Pancreas (tissue), 10 donors: ENCODE data around the gene COG6. TPM values are rescaled to one million over a fixed set of nuclear protein-coding genes. Genes with fewer than 3 reads are reported as not detected.

Source experiments
- ATAC-seq, 4 donors: fragments of 200-7000 bp; cut with Tn5 transposase; one replicate each; pipeline versions ENCODE4 v1.8.0 to v1.9.1; 2020; ENCODE audit warnings: mild to moderate bottlenecking in 4 of 4, moderate library complexity in 4 of 4
- DNase-seq, 6 donors: peaks; one replicate each; pipeline ENCODE4 v3.0.0-alpha.2; 2020
- FAIRE-seq: peaks from 2 replicates; lab custom pipeline; 2012; peaks lifted over from hg19 to GRCh38; lab: Jason Lieb, UNC
- H3K27ac ChIP-seq, 4 donors: fragments of 200-600 bp; sonication (generic); 1 replicate in 3 of 4; 2 replicates in 1 of 4; pipeline versions ENCODE4 v1.5.0 to v1.8.0; 2020
- H3K27me3 ChIP-seq, 4 donors: fragments of 200-600 bp; one replicate each; pipeline ENCODE4 v1.8.0; 2021
- H3K36me3 ChIP-seq, 3 donors: fragments of 200-600 bp; sonication (generic) in 1 of 3; one replicate each; pipeline versions ENCODE4 v1.5.0 to v1.8.0; 2020 to 2021
- H3K4me1 ChIP-seq, 3 donors: fragments of 200-600 bp; one replicate each; pipeline ENCODE4 v1.8.0; 2021
- H3K4me3 ChIP-seq, 4 donors: fragments of 200-600 bp; sonication (generic) in 2 of 4; one replicate each; pipeline versions ENCODE4 v1.5.0 to v1.8.0; 2020 to 2021
- H3K9me3 ChIP-seq, 4 donors: fragments of 200-600 bp; one replicate each; pipeline ENCODE4 v1.8.0; 2021
- CTCF ChIP-seq, 4 donors: fragments of 200-600 bp; sonication (generic) in 3 of 4; IDR thresholded peaks; one replicate each; pipeline versions ENCODE4 v1.5.0 to v1.8.0; 2021; ENCODE audit warnings: antibody characterized with exemption in 4 of 4
- WGBS, 2 donors: extraction: QIAGEN DNeasy Blood & Tissue Kit; methylation state at CpG; one replicate each; pipeline ENCODE4 v1.1.7; 2013; 5-methylcytosine and 5-hydroxymethylcytosine counted together
- intact Hi-C, 3 donors: fragments of 100-400 bp; cut with DNase I; formaldehyde crosslinking; loops; one replicate each; pipeline versions ENCODE4 v1.11.1 to v1.14.2; 2022
- polyA plus RNA-seq, 2 donors: library from polyadenylated mRNA; stranded (reverse); fragments of 200-250 nt; gene quantifications; one replicate each; pipeline ENCODE4 v1.2.3, GENCODE V29; 2013
- total RNA-seq, 6 donors: library from RNA; stranded (reverse); fragmentation: NEBNext Ultra II Directional in 4 of 6; extraction: Animal tissue kit (Norgen Biotek cat#: 25700) in 4 of 6; gene quantifications; one replicate each; pipeline versions ENCODE4 v1.2.1 to v1.2.4, GENCODE V29; 2021 to 2023
- donor health status: healthy with polysubstance abuse.
- donor health status: DM: no; HTN: no; CAD: no; lungs with moderate emphysema.
- donor health status: DM: no; HTN: no; CAD: no.
- donor health status: control.
- donor health status: control.
- donor health status: Bipolar disorder and iron deficiency.
- donor health status: DM: yes; HTN: yes; CAD: no.
- donor health status: DM: no; HTN: no; CAD: no.
- donor health status: DM: no; HTN: no; CAD: no.
- donor health status: DM: yes; HTN: yes; CAD: no.

Gene COG6
- total and polyA plus RNA-seq, 8 donors: 6.7 to 30.7 (median 25.9) TPM

DNA sequence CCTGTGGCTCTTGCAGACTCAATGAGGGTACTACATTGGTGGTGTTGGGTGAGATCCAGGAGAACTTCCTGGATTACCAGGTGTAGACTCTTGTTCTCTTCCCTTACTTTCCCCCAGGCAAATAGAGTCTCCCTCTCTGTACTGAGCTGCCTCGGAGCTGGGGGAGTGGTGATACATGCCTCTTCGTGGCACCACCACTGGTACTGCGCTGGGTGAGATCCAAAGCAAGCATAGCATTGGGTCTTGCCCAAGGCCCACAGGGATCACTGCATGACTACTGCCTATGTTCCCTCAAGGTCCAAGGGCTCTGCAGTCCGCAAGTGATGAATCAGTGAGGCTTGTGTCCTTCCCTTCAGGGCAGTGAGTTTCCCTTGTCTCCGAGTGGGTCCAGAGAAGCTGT is 81.6 kb downstream of the COG6 start:
- no peak for DNase-seq
- no peak for TF ChIP-seq CTCF (IDR thresholded peaks at IDR 0.05)
- peaks cover 0 to 24% (median 5%) of the 10 kb centered on the region in 3 donors for H3K36me3 ChIP-seq

GRCh38 chr13:39740761-39741160 is 85.3 kb downstream of the COG6 start:
- Histone ChIP-seq H3K36me3 (peaks cover 0 to 19% (median 0%) of the 10 kb centered on the region in 3 donors), H3K27ac (no peak overlapping the region), H3K4me1 (no peaks in the 10 kb centered on the region), H3K27me3 (no peaks in the 10 kb centered on the region), H3K4me3 (no peak overlapping the region), H3K9me3 (no peaks in the 10 kb centered on the region)
- intact Hi-C loops: no loop called here
- 97% methylated on average over 3 of the region's 3 CpGs for WGBS, 2 donors
- FAIRE-seq: no peak
- TF ChIP-seq CTCF (IDR thresholded peaks at IDR 0.05): no peak
- ATAC-seq: no peak
- no peak for DNase-seq

More for the DNA sequence above, 81.6 kb downstream of the COG6 start:
- Histone ChIP-seq H3K27me3 (no peaks in the 10 kb centered on the region), H3K4me1 (no peaks in the 10 kb centered on the region), H3K4me3 (no peak overlapping the region), H3K27ac (no peak overlapping the region), H3K9me3 (no peaks in the 10 kb centered on the region)
- ATAC-seq: no peak
- WGBS, 2 donors: 96% methylated on average over 5 of the region's 5 CpGs
- FAIRE-seq: no peak
- intact Hi-C loops: no loop called here

DNA sequence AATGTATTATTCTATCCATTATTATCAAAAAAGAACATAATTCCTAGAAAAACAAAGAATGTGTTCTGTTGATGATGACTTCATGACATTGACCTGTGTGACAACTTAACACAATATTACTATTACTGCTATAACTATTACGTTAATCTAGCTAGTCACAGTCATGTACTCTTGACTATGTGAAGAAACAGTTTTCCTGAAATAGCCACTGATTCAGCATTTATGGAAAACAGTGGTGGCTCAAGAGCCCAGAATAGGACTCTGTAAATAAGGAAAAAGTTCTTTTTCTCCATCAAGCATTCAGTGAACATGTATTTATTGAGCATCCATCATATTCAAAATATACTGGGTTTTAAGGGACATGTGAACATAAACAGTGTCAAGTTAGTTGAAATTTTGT is 93.5 kb downstream of the COG6 start:
- no peak for ATAC-seq
- Histone ChIP-seq H3K36me3 (no peaks in the 10 kb centered on the region), H3K27me3 (no peaks in the 10 kb centered on the region), H3K9me3 (no peaks in the 10 kb centered on the region), H3K4me1 (no peaks in the 10 kb centered on the region), H3K27ac (no peak overlapping the region), H3K4me3 (no peak overlapping the region)
- DNase-seq: no peak
- WGBS, 2 donors: 43 to 44% methylated on average over 1 of the region's 1 CpG
- no peak for FAIRE-seq
- intact Hi-C loops: no loop called here
- TF ChIP-seq CTCF (IDR thresholded peaks at IDR 0.05): no peak

DNA sequence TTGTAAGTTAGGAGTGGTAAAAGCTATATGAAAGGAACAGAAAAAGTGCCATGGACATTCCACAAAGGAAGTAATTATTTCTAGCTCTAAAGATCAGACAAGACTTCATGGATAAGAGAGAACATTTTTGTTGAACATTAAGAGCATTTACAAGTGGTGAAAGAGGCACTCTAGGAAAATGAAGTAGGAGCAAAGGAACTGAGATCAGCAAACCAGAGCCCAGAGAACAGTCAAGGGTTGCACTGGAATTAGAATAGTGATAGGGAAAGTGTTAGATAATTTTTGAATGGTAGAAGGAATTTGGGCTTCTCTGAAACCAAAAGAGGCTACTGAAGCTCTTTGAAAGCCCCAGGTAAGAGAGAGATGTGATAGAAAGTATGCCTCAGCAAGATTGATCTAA is 94.1 kb downstream of the COG6 start:
- no peak for ATAC-seq
- H3K27me3 ChIP-seq: no peaks in the 10 kb centered on the region
- H3K9me3 ChIP-seq: no peaks in the 10 kb centered on the region
- no peak for TF ChIP-seq CTCF (IDR thresholded peaks at IDR 0.05)
- no peak for DNase-seq
- H3K36me3 ChIP-seq: no peaks in the 10 kb centered on the region
- no peaks in the 10 kb centered on the region for H3K4me1 ChIP-seq
- intact Hi-C loops: no loop called here
- H3K27ac ChIP-seq: no peak overlapping the region
- no peak overlapping the region for H3K4me3 ChIP-seq
- no peak for FAIRE-seq

DNA sequence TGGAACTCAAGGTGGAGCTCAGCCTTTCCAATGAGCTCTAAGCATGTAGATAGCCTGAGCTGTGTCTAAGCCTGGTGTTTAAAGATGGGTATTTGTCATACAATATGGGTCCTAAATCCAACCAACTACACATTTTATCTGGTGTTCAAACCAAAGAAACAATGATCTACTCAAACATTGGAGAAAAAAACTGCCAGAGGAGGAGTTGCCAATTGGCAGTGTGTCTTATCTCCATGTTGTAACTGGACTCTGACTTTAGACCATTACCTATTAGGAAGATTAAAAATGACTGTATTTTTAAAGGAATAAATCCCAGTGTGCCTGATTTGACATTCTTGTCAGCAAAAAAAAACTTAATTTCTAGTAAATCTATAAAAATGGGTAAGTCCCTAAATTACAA is 96.3 kb downstream of the COG6 start:
- H3K36me3 ChIP-seq: no peaks in the 10 kb centered on the region
- H3K4me1 ChIP-seq: no peaks in the 10 kb centered on the region
- no peak for ATAC-seq
- no peak overlapping the region for H3K27ac ChIP-seq
- TF ChIP-seq CTCF (IDR thresholded peaks at IDR 0.05): no peak
- H3K9me3 ChIP-seq: no peaks in the 10 kb centered on the region
- no peak for FAIRE-seq
- no peak overlapping the region for H3K4me3 ChIP-seq
- intact Hi-C loops: no loop called here
- DNase-seq: no peak
- no peaks in the 10 kb centered on the region for H3K27me3 ChIP-seq
